ENCODE results near the gene ZNF519.
"Not testable (repeated sequence)": the region's sequence is repeated elsewhere in the genome, so short reads cannot be mapped to it uniquely, and the experiment has no call there.

DNA sequence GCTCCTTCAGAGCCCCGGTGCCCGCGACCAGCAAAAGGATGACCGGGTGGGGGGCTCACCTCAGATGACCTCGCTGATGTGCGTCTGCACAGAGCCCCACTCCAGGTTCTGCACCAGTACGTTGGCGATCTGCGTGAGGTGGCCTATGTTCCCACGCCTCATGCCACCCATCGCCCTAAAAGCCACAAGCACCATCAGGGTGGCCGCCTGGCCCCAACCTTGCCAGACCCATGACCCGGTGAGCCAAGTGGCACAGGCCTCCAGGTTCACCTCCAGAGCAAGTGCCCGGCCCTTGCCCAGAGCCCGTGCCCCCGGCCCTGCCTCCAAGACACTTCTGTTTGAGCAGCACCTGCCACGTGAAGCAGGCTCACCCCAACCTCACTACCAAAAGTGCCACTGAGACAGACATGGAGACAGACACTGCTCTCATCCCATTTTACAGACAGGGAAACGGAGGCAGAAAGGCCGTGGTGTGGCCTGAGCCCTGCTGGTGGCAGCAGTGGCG is 17.7 kb upstream of the ZNF519 start:
- not testable (repeated sequence) for TF ChIP-seq POLR2A (IDR thresholded peaks at IDR 0.05; ENCODE audit: low read length); GATA1 (IDR thresholded peaks at IDR 0.05; ENCODE audit: low read depth, low read length)
